ENCODE results near the gene FOXJ3.

DNA sequence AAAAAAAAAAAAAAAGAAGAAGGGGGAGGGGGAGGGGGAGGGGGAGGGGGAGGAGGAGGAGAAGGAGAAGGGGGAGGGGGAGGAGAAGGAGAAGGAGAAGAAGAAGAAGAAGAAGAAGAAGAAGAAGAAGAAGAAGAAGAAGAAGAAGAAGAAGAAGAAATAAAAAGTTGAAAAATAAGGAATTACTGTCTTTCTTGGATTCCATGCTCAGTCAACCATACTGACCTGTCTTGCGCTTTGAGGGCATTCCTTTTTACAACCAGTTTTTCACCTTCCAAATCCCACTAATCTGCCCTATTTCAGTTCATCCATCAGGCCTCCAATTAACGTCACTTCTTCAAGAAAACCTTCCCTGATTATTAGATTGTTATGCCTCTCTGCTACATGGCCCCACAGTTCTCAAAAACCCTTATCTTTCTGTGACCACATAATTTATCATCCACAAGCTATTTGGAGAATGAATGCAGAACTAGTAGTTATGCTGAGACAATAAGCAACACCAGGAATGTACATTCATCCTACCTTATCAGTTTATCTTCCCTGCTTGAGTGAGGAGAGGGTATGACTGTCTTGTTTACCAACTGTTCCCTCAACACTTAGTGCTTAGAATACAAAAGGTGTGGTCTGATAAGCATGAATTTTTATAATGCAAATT lies 113.0 kb downstream of the FOXJ3 start:
- no peak for TF ChIP-seq POLR2A (IDR thresholded peaks at IDR 0.05)
- TF ChIP-seq, protein P1, sequence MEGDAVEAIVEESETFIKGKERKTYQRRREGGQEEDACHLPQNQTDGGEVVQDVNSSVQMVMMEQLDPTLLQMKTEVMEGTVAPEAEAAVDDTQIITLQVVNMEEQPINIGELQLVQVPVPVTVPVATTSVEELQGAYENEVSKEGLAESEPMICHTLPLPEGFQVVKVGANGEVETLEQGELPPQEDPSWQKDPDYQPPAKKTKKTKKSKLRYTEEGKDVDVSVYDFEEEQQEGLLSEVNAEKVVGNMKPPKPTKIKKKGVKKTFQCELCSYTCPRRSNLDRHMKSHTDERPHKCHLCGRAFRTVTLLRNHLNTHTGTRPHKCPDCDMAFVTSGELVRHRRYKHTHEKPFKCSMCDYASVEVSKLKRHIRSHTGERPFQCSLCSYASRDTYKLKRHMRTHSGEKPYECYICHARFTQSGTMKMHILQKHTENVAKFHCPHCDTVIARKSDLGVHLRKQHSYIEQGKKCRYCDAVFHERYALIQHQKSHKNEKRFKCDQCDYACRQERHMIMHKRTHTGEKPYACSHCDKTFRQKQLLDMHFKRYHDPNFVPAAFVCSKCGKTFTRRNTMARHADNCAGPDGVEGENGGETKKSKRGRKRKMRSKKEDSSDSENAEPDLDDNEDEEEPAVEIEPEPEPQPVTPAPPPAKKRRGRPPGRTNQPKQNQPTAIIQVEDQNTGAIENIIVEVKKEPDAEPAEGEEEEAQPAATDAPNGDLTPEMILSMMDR (IDR thresholded peaks at IDR 0.05): no peak
- TF ChIP-seq EP300 (IDR thresholded peaks at IDR 0.05): no peak
